HG03095 (cell line): Measurements from ENCODE around the gene FBXL12.
"Not testable (repeated sequence)": the region's sequence is repeated elsewhere in the genome, so short reads cannot be mapped to it uniquely, and the experiment has no call there.

Experiments used
- ATAC-seq: cut with Tn5 transposase; IDR thresholded peaks from one replicate; pipeline ENCODE4 v1.9.1; 2021; ENCODE audit warnings: moderate library complexity; ENCODE audit not compliant: unreplicated experiment

The FBXL12 gene

GRCh38 chr19:9839415-9839814 is 20.5 kb upstream of the FBXL12 start:
- ATAC-seq: no peak

GRCh38 chr19:9838324-9838723 is 19.4 kb upstream of the FBXL12 start:
- ATAC-seq: no peak

GRCh38 chr19:9836021-9836420 is 17.1 kb upstream of the FBXL12 start:
- ATAC-seq: no peak

GRCh38 chr19:9835507-9835949 is 16.6 kb upstream of the FBXL12 start:
- no peak for ATAC-seq

GRCh38 chr19:9834726-9835506 is 16.0 kb upstream of the FBXL12 start, which contains the start of gene PIN1:
Gene PIN1, plus strand, starts transcription at chr19:9835318. Its CDS starts 27 bp downstream, at chr19:9835345.
- peak; percentile 94 for ATAC-seq

GRCh38 chr19:9834307-9834725 is 15.4 kb upstream of the FBXL12 start:
- no peak for ATAC-seq

GRCh38 chr19:9828551-9829063 is 9.7 kb upstream of the FBXL12 start:
- no peak for ATAC-seq

- peak; percentile 80 for ATAC-seq
These were observed 8.7 kb upstream of the FBXL12 start, which contains the start of gene UBL5 for GRCh38 chr19:9827289-9828238. Gene UBL5, plus strand, starts transcription at chr19:9827918. Its CDS starts 420 bp downstream, at chr19:9828338.

- ATAC-seq: no peak
These were observed 4.9 kb upstream of the FBXL12 start for GRCh38 chr19:9823816-9824215.

- not testable (repeated sequence) for ATAC-seq
These were observed 1.2 kb upstream of the FBXL12 start for GRCh38 chr19:9820034-9820433.

GRCh38 chr19:9819596-9819909 is 674 bp upstream of the FBXL12 start:
- no peak for ATAC-seq

- ATAC-seq: no peak
These were observed 625 bp downstream of the FBXL12 start for GRCh38 chr19:9818175-9818733.

GRCh38 chr19:9811139-9811538 is 7.7 kb downstream of the FBXL12 start:
- ATAC-seq: no peak

GRCh38 chr19:9808855-9809824 is 9.7 kb downstream of the FBXL12 start:
- ATAC-seq: no peak

GRCh38 chr19:9806803-9807202 is 12.1 kb downstream of the FBXL12 start:
- no peak for ATAC-seq

GRCh38 chr19:9801976-9802375 is 16.9 kb downstream of the FBXL12 start:
- ATAC-seq: no peak

GRCh38 chr19:9799162-9799561 is 19.7 kb downstream of the FBXL12 start:
- ATAC-seq: no peak

- no peak for ATAC-seq
These were observed 21.0 kb downstream of the FBXL12 start for GRCh38 chr19:9797871-9798270.

GRCh38 chr19:9796113-9796773 is 22.6 kb downstream of the FBXL12 start:
- peak; percentile 34 for ATAC-seq
